Prostate gland (tissue), 2 donors: ENCODE data around the gene TAF8.

Experiments used
- CTCF ChIP-seq, 4 experiments: fragments of 200-600 bp in 2 of 4; fragments of 450-650 bp in 2 of 4; sonication (generic) in 2 of 4; IDR thresholded peaks; 1 replicate in 3 of 4; 2 replicates in 1 of 4; pipeline ENCODE4 v1.5.1; 2016 to 2019; ENCODE audit warnings: antibody characterized with exemption in 4 of 4, mild to moderate bottlenecking in 2 of 4, moderate library complexity in 2 of 4
- POLR2A ChIP-seq: fragments of 450-650 bp; IDR thresholded peaks from one replicate; pipeline ENCODE4 v1.6.1; 2016; ENCODE audit warnings: antibody characterized with exemption, mild to moderate bottlenecking
- POLR2AphosphoS5 ChIP-seq: sonication (generic); formaldehyde crosslinking; IDR thresholded peaks from one replicate; pipeline ENCODE4 v1.6.1; 2017; ENCODE audit warnings: antibody characterized with exemption

GRCh38 chr6:42123379-42124103 is 73.2 kb downstream of the TAF8 start:
- TF ChIP-seq POLR2A (no peak), POLR2AphosphoS5 (no peak), CTCF (IDR thresholded peaks at IDR 0.05) (no peak)
